MV-4-11 (cell line): ENCODE data around the gene ZNF438.

Experiments
- DNase-seq: peaks from one replicate; lab custom pipeline; 2025; lab: John Stamatoyannopoulos, UW

ZNF438 gene

DNA sequence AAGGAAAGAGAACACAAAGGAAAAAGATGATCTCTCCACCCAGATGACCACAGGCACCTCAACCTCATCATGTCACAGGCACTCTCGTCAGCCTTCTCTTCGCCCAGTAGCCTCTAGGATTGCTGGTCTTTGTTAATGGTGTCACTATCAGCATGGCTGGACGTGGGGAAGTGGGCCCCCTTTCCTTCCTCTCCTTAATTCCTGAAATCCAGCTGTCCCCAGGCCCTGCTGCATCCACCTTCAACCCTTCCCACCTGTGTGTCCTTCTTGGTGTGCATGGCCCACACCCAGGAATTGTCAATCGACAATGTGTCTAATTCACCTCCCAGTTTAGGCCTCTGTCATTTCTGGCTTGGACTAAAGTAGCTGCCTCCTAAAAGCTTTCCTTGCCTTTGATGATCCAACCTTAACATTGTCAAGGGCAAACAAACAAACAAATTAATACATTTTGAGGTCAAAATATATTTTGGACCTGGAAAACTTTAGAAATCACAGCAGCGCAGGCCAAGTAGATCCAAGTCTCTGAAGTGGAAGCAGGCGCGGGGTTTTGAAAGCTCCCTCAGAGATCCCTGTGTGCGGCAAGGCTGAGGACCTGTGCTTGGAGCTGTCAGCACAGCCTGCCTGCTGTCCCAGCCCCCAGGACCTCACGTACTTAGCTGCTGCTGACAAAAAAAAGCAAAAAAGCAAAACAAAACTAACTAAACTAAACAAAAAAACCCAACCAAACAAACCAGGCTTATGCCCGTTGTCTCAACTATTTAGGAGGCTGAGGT lies 208.8 kb downstream of the ZNF438 start:
- no peak for DNase-seq

DNA sequence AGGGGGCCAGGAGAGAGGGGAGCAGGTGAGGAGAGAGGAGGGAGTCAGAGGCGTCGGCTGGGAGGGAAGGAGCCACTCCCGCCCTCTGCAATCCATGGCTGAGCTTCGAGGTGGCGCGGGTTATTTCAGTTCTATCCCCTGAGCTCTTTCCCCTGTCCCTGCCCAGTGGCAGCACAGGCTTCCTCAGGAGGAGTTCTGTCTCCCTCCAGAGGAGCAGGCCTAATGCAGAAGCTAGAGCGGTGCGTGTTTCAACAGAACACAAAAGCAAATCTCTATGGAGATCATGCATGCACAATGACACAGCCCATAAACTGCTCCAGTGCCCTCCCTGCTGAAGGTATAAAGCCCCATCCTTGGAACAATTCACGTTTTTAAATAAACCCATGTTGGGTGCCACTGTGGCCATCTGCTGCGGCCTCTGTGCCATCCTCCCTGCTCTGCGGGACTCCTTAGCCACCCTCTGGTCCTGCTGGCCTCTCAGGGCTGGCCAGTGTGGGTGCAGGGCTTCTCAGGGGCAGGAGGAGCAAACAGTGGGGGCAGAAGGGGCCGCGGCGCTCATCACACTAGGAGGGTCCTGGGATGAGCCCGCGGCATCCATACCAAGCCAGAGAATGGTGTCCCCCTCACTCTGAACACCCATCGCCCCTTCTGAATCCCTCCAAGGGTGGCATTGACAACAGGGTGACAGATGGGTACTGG lies 209.5 kb downstream of the ZNF438 start:
- peak; percentile 25 for DNase-seq

DNA sequence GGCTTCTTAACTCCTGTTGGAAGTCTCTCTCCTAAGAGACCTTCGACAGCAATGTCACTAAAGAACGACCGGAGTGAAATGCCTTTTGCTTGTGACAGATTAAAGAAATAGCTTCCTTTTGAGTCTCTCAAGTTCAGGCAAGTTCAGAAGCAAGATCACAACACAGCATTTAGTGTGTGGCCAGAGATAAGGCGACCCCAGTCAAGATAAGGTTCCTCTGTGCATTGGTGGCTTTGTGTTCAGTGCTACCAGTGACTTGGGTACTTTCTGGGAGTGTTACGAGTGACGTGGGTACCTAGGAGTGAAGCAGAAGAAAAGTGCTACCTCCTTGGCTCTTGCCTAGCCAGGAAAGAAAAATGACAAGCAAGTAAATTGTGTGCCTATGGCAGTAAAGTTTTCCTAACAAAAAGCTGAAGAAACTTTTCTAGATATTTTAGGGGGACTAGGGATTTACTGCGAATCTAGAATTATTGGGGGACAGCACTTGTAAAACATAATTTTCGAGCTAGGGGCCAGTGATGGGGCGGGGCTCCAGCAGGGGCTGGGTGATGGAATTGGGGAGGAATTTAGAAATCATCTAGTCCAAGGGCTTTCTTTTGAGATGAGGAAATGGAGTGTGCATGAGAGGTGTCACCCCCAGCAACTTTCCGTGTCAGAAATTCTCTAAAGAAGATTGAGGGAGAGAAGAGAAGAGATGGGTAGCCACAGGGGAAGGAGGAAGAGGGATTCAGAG lies 210.2 kb downstream of the ZNF438 start:
- no peak for DNase-seq

DNA sequence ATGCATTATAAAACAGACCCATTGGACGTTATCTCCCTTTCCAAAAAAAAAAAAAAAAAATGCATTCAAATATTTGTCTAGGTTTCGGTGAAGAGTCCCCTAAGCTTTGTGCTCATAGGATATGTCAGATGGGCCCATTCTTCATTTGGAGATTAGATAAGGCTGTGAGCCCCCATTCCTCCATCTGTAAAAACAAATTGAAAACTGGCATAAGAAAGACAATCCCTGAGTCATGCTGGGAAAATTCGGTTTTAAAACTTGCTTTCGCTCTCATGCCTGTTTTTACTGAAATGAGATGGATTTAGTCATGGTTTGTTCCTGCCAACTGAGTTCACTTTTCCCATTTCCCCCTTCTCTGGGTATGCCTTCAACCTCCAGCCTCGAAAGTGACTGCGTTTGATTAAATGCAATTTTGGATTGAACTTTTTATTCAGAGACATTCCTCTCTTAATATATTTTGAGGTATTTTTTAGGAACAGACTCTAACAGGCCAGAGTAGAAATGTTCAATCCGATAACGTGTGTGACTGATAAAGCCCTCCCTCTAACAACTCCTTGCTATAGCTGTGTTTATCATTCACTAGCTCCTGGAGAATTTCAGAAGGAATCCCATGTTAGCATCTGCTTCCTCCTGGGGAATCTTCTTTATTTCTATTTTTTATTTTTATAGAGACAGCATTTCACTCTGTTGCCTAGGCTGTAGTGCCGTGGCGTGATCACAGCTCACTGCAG lies 211.2 kb downstream of the ZNF438 start:
- no peak for DNase-seq

DNA sequence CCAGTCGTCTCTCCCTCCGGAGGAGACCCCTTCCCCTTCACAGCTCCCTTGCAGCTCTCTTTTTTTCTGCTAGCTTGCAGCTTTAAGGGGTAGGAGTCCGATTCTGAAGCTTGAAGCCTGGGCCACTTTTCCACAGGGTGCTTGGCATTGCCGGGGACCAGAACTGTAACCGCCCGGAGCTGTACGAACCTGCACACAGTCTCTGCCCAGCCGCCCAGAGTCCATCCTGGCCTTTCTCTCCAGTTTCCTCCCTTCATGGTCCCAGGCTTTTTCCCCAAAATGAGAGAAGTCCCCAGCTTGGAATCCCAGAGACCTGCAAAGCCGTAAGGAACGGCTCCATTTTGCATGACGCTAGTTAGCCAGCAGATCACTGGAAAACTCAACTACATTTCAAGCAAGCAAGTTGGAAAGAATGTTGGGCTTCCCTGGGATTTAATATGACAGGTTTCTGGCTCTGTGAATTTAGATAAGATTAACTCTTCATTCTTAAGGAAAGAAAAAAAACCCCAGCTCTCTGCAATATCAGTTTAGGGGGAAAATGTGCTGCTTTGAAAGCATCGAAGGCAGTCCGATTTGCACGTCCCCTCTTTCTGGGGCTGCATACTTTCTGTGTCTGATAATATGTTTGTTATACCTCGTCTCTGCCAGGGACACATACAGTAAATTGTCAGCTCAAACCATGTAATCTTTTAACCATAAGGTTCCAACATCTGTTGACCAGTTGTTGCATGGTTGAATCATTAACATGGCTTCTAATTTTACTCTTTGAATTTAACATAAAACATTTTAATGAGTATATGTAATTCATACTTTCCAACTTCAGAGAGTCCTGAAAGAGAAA lies 212.1 kb downstream of the ZNF438 start:
- DNase-seq = no peak

DNA sequence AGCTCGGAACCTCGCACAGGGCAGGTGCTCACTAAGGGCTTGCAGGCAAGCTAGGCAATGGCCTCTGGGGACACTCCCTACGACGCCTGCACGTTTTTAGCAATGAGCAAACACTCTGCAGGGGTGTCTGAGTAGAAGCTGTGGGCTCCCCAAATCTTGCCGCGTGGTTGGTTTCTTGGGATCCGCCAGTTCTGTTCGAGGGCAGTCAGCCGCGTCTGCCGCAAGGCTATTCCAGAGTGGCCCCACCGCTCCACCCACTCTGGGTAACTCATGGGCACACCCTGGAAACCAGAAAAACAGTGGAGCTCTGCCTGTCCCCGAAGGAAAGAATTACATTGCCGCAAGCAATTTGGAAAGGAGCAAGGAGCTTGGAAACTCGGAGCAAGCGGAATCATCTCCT lies 212.8 kb downstream of the ZNF438 start:
- DNase-seq = no peak

DNA sequence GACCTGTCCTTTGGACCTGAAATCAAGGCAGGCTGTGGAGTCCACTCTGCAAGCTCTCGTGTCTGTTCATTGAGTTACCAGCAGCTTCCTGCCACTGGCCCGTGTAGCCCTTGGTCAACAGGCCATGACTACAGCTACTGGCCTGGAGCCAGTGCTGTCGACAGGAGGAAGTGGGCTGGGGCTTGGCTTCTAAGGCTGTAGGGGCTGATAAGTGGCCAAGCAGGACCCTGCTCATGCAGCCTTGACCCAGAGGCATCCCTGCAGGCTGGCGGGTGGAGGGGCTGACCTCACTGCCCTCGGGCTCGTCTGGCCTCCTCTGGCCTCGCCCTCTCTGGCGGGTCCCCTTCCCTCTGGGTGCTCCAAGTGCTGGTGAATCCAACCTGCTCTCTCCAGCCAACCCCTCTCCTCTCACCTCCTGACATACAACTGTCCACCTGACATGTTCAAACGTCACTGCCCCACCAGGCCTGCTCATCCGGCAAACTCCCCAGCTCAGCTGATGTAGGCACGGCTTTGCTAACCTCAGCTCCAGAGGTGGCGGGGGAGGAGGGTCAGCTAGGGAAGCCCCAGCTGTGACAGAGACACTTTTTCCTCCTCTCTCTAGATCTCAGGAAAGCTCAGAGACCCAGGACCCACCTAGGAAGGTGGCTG lies 213.5 kb downstream of the ZNF438 start:
- peak; percentile 54 for DNase-seq

DNA sequence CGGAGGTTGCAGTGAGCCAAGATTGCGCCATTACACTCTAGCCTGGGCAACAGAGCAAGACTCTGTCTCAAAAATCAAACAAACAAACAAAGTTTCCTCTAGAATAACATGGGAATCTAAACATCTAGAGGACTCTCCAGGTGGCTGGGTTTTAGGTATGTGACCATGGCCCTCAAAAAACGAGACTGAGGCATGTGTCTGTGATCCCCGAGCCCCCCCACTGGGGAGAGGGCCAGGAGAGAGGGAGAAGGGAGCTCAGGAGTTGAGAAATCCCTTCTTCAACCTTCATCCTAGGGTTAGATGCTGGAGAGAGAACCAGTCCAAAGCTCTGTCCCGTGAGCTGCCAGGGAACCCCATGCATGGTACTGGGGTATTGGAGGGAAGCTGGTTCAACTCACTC lies 214.1 kb downstream of the ZNF438 start:
- DNase-seq = no peak

DNA sequence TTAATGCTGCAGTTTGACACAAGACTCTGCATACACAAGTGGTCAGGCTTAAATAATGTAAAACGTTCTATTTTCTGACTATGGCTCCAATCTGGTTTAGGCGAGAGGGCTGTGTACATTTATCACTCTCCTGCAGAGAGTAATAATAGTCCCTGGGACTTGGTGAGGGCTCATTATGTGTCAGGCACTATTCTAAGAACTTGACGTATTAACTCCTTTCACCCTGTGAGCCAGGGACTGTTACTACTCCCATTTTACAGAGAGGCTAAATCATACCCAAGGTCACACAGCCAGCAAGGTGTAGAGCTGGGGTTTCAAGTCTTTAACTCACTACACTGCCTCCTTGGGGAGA lies 214.9 kb downstream of the ZNF438 start:
- DNase-seq = no peak

DNA sequence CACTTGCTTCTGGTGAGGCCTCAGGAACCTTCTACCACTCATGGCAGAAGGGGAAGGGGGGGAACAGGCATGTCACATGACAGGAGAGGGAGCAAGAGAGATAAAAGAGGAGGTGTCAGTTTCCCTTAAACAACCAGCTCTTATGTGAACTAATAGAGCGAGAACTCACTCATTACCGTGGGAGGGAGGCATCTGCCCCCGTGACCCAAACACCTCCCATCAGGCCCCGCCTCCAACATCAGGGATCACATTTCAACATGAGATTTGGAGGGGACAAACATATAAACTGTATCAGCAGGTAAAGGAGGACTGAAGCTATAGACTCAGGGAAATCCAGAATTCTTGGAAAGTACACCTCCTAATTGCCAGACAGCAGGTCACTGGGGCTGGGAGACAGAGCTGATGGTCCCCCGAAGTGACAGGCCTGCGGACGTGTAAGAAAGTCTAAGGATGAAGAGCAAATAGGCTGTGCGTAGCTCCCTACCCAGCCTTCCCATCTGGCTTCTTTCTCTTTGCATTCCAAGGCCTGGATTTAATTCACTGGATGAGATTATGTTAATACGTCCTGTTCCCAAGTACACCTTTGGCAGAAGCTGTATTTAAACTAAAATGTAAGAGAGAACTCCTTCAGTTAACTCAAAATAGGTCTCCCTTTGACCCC lies 215.4 kb downstream of the ZNF438 start:
- DNase-seq = no peak

DNA sequence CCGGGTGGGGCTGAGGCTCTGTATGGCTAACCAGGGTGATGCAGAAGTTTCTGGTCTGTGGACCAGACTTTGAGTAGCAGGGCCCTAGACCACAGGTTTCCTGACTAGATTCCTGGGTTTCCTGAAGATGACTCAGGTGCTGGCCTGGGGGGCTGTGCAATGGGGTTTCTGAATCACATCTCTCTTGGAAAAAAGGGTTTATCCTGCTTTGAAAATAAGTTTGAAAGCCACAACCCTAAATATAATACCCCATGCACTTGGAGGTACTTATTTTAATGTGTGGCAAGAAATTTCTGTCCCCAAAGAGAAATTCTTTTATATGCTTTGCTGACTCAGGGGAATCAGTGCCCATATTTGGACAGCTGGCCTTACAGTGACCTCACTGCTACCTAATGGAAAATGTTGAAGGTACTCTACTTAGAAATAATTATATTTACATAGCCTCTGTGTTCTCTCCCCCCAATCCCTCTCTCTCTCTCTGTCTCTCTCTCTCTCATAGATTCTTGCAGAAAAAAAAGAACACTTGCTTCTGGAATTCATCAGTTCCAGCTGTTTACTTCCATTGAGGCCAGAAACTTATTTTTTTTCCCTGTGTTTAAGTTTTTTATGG lies 217.7 kb downstream of the ZNF438 start:
- peak; percentile 16 for DNase-seq

DNA sequence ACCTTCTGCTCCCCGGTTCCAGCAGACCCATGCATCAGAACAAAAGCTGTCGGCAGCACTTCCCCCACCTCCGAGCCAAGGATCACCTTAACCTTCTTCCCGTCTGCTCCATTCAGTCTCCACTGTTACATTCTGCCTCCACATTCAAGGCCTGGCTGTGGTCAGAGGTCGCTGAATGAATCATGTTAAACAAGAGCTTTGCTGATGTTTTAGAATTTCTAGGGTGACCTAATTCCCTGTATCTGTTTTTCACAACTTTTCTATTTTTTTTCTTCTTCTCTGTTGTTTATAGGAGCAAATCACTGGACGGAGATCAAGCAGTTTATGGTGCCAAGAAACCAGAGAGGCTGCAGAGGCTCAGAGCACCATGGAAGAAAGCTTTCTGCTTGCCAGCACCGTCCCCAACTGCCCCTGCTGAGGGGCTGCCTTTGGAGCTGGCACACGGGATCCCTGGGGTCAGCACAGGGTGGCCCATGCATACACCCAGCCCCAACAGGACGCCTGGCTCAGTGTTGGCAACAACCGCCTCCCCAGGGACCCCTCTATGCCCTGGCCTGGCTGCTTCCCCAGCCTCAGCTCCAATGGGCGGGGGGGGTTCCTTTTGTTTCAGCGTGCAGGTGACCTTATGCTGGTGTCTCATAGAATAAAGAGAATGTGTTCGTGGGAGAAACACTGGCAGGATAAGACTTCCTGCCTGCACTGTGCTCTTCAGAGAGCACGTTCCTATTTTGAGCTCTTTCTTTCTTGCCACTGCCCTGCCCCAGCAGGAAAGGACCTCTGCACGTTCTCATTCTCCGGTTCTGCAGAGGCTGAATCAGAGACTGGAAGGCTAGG lies 219.4 kb downstream of the ZNF438 start:
- peak; percentile 25 for DNase-seq

DNA sequence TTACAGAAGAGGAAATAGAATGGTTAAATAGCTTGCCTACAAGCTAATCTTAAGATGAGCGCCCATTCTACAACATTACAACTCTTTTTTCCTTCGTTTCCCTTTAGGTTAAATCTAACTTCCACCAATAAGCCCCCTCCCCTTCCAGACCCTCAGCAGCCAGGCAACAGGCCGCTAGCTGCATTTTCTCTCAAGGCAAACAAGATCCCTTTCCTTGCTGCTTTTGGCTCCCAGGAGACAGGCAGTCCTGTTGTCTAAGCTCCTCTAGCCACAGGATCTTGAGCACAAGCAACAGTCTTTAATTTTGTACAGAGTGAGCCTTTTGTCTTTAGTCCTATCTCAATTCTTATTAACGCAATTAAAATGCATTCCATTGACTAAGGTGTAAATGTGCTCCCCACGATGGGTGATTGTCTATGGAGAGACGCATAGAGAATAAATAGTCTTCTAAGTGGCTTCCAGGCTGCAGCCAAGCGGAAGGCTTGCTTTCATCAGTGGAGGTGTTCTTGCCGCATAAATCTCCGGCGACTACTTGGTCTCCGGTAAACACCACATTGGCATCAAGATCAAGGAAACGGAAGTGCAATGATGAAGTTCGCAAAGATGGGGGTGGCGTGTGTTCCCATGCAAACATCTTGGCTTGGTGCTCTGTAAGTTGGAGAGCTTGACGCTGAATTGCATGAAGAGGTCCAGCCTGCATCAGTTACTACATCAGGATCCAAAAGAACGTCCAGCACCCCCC lies 220.2 kb downstream of the ZNF438 start:
- DNase-seq = no peak

DNA sequence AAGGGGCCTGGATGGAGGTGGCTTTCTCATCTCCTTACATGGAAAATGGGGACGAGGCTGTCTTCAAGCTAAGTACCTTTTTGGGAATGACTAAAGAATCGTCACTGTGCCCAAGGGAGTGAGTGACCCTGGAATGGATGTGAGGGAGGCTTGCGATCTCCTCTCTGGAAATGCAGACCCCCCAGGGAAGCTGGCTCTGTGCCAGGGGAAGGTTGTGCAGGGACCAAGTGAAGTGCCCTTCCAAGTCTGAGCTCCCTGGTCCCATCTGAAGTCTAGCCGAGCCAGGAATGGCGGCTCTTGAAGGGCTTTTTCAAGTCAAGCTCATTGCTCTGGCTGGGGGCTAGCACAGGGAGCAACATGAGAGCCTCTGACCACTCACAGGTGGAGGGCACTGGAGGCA lies 221.2 kb downstream of the ZNF438 start:
- no peak for DNase-seq

DNA sequence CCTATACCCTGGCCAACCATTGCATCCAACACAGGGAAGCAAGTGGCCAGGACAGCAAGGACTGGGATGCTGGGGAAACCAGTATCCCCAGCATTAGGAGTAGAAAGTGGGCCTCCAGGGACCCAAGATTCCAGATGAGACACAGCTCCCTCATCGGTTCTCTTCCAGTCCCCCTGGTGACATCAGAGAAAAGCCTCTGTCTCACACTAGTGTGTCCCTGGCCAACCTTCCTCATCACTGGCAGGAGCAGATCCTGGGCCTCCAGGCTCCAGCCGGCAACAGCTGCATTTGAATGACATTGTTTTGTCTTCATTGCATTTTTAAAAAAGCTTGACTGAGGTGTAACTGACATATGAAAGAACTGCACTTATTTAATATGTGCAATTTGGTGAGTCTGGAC lies 224.8 kb downstream of the ZNF438 start:
- no peak for DNase-seq

DNA sequence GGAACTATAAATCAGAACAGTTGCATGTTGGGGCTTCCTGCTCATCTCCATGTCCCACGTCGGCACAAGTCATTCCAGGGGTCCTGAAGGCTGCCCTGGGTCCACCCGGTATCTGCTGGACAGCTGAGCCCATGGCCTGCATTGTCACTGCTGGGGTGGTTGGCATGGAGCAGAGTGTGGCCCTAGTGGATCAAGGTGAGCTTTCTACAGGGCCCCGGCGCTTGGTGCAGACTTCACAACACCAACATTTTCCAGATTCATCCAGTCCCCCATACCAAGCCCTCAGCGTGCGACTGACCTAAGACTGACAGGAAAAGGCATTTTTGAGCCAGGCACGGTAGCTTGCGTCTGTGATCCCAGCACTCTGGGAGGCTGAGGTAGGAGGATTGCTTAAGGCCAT lies 226.6 kb downstream of the ZNF438 start:
- no peak for DNase-seq

DNA sequence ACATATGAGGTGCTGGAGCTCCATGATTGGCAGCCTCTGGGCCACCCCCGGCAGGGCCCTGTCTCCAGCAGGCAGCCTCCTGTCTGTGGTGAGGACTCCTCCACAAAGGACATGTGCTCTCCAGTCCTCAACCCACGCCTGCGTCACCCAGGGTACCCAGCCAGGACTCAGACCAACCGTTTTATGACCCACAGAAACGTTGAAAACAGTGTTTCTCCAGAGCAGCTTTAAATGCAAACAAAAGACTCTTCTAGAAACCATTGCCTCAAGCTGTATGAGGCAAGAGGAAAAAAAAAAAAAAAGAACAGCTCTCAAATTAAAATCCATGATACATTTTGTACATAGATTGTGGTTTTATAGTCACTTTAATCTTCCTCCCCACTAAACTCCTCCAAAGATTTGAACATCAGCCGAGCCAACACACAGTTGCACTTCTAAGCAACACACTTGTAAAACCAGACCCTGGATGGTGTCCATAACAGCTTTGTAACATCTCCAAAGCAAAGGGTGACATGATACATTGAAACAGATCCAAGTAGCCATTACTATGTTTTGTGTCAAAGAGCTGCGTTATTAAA lies 227.1 kb downstream of the ZNF438 start:
- DNase-seq = no peak

DNA sequence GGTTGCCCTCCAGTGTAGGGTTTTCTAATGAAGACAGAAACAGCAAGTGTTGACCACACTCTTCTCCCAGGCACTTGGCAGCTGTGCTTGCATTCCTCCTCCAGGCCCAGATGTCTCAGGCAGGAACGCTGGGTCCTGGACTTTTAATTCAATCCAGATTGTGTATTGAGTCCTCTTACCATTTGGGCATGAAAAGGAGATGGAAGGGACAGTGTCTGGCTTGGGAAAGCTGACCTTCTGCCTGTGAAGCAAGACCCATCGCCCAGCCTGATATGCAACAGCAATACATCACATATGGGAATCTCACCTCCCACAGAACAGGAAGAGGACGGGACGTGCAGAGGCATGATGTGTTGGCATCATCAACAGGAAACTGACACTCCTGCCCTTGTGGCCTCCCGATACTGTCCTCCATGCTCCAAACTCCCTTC lies 227.8 kb downstream of the ZNF438 start:
- DNase-seq = no peak
